HEK293 (cell line): Measurements from ENCODE around the gene CCNY.
A peak's percentile ranks its signal among the peaks of the same experiment; 100 is the strongest.

Experiments
- CTCF ChIA-PET: fragments of 350-600 bp; formaldehyde crosslinking; extraction: SDS; loops from one replicate; lab custom pipeline; 2021; ENCODE audit warnings: antibody characterized with exemption; lab: Yijun Ruan, JAX
- POLR2A ChIA-PET: fragments of 300-600 bp; formaldehyde crosslinking; extraction: SDS; loops from one replicate; lab custom pipeline; 2020; ENCODE audit warnings: antibody characterized with exemption, inconsistent platforms; lab: Yijun Ruan, JAX
- H3K27ac ChIP-seq: fragments of 200-500 bp; sonication (Bioruptor generic); 2 replicates; pipeline ENCODE4 v1.5.1; 2014; ENCODE audit warnings: low read depth, low read length, control low read depth, inconsistent platforms; ENCODE audit errors: extremely low read depth
- H3K36me3 ChIP-seq, 2 experiments: fragments of 200-500 bp in 1 of 2; sonication (Bioruptor generic) in 1 of 2; 1 replicate in 1 of 2; 2 replicates in 1 of 2; pipeline ENCODE4 v1.5.1; 2014 to 2017; ENCODE audit warnings: inconsistent platforms in 2 of 2, low read length in 2 of 2; ENCODE audit not compliant: control insufficient read depth in 2 of 2, insufficient read depth in 1 of 2
- H3K4me1 ChIP-seq: fragments of 200-500 bp; sonication (Bioruptor generic); 2 replicates; pipeline ENCODE4 v1.5.1; 2014; ENCODE audit warnings: mild to moderate bottlenecking, low read length, inconsistent platforms; ENCODE audit not compliant: control insufficient read depth, insufficient read depth
- H3K4me3 ChIP-seq: 2 replicates; pipeline ENCODE4 v1.5.1; 2011; ENCODE audit warnings: low read depth, mild to moderate bottlenecking, control low read depth, low read length, moderate library complexity
- H3K9me3 ChIP-seq: fragments of 200-500 bp; sonication (Bioruptor generic); 2 replicates; pipeline ENCODE4 v1.5.1; 2014; ENCODE audit warnings: low read depth, low read length, inconsistent platforms; ENCODE audit not compliant: control insufficient read depth, insufficient read depth
- GFI1B ChIP-seq: fragments of 450-650 bp; formaldehyde crosslinking; IDR thresholded peaks from 2 replicates; pipeline ENCODE4 v1.5.1; 2016; ENCODE audit warnings: missing biosample characterization, missing genetic modification characterization
- HOXA7 ChIP-seq: sonication (generic); formaldehyde crosslinking; IDR thresholded peaks from 2 replicates; pipeline ENCODE4 v1.8.1; 2022; ENCODE audit warnings: missing genetic modification reagents, borderline replicate concordance
- KLF10 ChIP-seq: fragments of 450-650 bp; IDR thresholded peaks from 2 replicates; pipeline ENCODE4 v1.5.1; 2018; ENCODE audit warnings: missing biosample characterization, mild to moderate bottlenecking, missing genetic modification characterization
- SCRT1 ChIP-seq: fragments of 450-650 bp; formaldehyde crosslinking; IDR thresholded peaks from 2 replicates; pipeline ENCODE4 v1.5.1; 2016; ENCODE audit warnings: missing biosample characterization, missing genetic modification characterization, borderline replicate concordance
- SCRT2 ChIP-seq: fragments of 450-650 bp; formaldehyde crosslinking; IDR thresholded peaks from 2 replicates; pipeline ENCODE4 v1.5.1; 2016; ENCODE audit warnings: missing biosample characterization, missing genetic modification characterization
- ZBTB11 ChIP-seq: fragments of 450-650 bp; formaldehyde crosslinking; conservative IDR thresholded peaks from 2 replicates; pipeline ENCODE4 v1.5.1; 2016; ENCODE audit warnings: low read depth, missing biosample characterization, missing genetic modification characterization
- ZBTB21 ChIP-seq: fragments of 450-650 bp; formaldehyde crosslinking; IDR thresholded peaks from 2 replicates; pipeline ENCODE4 v1.5.1; 2017; ENCODE audit warnings: missing biosample characterization, missing genetic modification characterization
- ZFHX2 ChIP-seq: fragments of 450-650 bp; formaldehyde crosslinking; conservative IDR thresholded peaks from 2 replicates; pipeline ENCODE4 v1.5.1; 2016; ENCODE audit warnings: missing biosample characterization, missing genetic modification characterization
- ZNF16 ChIP-seq: fragments of 450-650 bp; formaldehyde crosslinking; IDR thresholded peaks from 2 replicates; pipeline ENCODE4 v1.5.1; 2016; ENCODE audit warnings: low read depth, missing biosample characterization, missing genetic modification characterization
- ZNF24 ChIP-seq: fragments of 450-650 bp; formaldehyde crosslinking; IDR thresholded peaks from 2 replicates; pipeline ENCODE4 v1.5.1; 2016; ENCODE audit warnings: missing biosample characterization, missing genetic modification characterization
- ZNF311 ChIP-seq: fragments of 450-650 bp; formaldehyde crosslinking; IDR thresholded peaks from 2 replicates; pipeline ENCODE4 v1.5.1; 2017; ENCODE audit warnings: missing biosample characterization, missing genetic modification characterization, borderline replicate concordance
- ZNF449 ChIP-seq: fragments of 450-650 bp; formaldehyde crosslinking; IDR thresholded peaks from 2 replicates; pipeline ENCODE4 v1.5.1; 2017; ENCODE audit warnings: missing biosample characterization, mild to moderate bottlenecking, missing genetic modification characterization, moderate library complexity
- ZNF473 ChIP-seq: fragments of 450-650 bp; formaldehyde crosslinking; IDR thresholded peaks from 2 replicates; pipeline ENCODE4 v1.5.1; 2017; ENCODE audit warnings: missing biosample characterization, missing genetic modification characterization
- ZNF624 ChIP-seq: fragments of 450-650 bp; formaldehyde crosslinking; IDR thresholded peaks from 2 replicates; pipeline ENCODE4 v1.5.1; 2017; ENCODE audit warnings: missing biosample characterization, missing genetic modification characterization
- ZNF664 ChIP-seq: fragments of 450-650 bp; formaldehyde crosslinking; IDR thresholded peaks from 2 replicates; pipeline ENCODE4 v1.5.1; 2016; ENCODE audit warnings: missing biosample characterization, missing genetic modification characterization
- ZNF704 ChIP-seq: fragments of 450-650 bp; formaldehyde crosslinking; IDR thresholded peaks from 2 replicates; pipeline ENCODE4 v1.5.1; 2016; ENCODE audit warnings: missing biosample characterization, missing genetic modification characterization
- ZNF707 ChIP-seq: fragments of 450-650 bp; formaldehyde crosslinking; IDR thresholded peaks from 2 replicates; pipeline ENCODE4 v1.5.1; 2016; ENCODE audit warnings: missing biosample characterization, missing genetic modification characterization
- ZNF76 ChIP-seq: fragments of 450-650 bp; formaldehyde crosslinking; IDR thresholded peaks from 2 replicates; pipeline ENCODE4; 2016; ENCODE audit warnings: low read depth, missing biosample characterization, missing genetic modification characterization, borderline replicate concordance
- ZNF776 ChIP-seq: fragments of 450-650 bp; formaldehyde crosslinking; IDR thresholded peaks from 2 replicates; pipeline ENCODE4 v1.5.0; 2017; ENCODE audit warnings: missing biosample characterization, missing genetic modification characterization, borderline replicate concordance

The CCNY gene

DNA sequence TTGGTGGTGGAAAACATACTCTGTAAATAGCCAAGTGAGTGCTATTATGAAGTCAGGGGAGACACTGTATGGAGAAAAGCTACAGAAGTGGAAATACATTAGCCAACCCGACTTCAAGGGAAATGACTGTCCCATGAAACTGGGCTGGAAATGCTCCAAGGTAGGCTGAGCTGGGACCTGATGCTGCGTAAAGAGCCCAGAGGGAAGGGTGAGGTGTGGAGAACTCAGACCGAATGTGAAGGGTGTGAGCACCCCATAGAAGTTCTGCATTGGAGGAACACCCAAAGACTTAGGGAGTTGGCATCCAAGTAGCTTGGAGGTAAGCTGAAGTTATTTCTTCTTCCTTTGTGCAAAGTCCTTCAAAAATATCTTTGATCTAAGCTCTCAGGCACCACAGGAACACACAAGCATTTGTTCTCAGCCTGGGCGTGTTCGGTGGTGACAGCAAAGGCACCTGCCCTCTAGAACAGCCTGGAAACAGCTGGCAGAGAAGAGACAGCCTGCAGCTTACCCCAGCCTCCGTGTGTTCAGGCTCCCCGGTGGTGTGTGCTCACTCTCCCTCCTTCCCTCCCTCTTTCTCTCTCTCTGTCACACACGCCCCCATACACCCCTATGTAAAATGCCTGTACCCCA is 249.7 kb downstream of the CCNY start (continued):
- TF ChIP-seq ZBTB11 (tag by site-specific recombination), result no peak
- no peak for TF ChIP-seq ZNF707 (tag by site-specific recombination)
- no peak for TF ChIP-seq HOXA7 (CRISPR knock-in tag)
- TF ChIP-seq ZNF664 (tag by site-specific recombination), result no peak

- H3K27ac ChIP-seq, result no peak overlapping the region
- TF ChIP-seq SCRT1 (tag by site-specific recombination) (0 out of 2 replicates have a peak, but pooled peaks have one; percentile 23), ZNF473 (tag by site-specific recombination) (no peak), SCRT2 (tag by site-specific recombination) (peak; percentile 76)
- POLR2A ChIA-PET, result no interaction called here
- H3K4me1 ChIP-seq, result no peaks in the 10 kb centered on the region
- CTCF ChIA-PET, result interaction anchor here (0.7 kb wide), 1 partner anchor 26 kb away, joined by 3 read pairs; no protein-coding TSS in a partner anchor
- H3K36me3 ChIP-seq, result no peaks in the 10 kb centered on the region
- H3K9me3 ChIP-seq, result no peaks in the 10 kb centered on the region
- H3K4me3 ChIP-seq, result no peak overlapping the region
Observed at GRCh38 chr10:35588836-35589235, 252.5 kb downstream of the CCNY start.

- Histone ChIP-seq H3K36me3 (no peaks in the 10 kb centered on the region), H3K9me3 (no peaks in the 10 kb centered on the region), H3K27ac (no peak overlapping the region), H3K4me3 (no peak overlapping the region), H3K4me1 (no peaks in the 10 kb centered on the region)
- ChIA-PET CTCF (interaction anchor here (0.6 to 2.3 kb wide), 5 partner anchors 10 to 1091 kb away, joined by 3 to 9 read pairs (median 4); no protein-coding TSS in a partner anchor), POLR2A (no interaction called here)
- no peak for TF ChIP-seq ZNF16 (tag by site-specific recombination)
- no peak for TF ChIP-seq ZNF776 (tag by site-specific recombination)
- no peak for TF ChIP-seq GFI1B
- TF ChIP-seq ZNF24 (tag by site-specific recombination), result no peak
Observed at GRCh38 chr10:35592441-35592840, 256.1 kb downstream of the CCNY start.

DNA sequence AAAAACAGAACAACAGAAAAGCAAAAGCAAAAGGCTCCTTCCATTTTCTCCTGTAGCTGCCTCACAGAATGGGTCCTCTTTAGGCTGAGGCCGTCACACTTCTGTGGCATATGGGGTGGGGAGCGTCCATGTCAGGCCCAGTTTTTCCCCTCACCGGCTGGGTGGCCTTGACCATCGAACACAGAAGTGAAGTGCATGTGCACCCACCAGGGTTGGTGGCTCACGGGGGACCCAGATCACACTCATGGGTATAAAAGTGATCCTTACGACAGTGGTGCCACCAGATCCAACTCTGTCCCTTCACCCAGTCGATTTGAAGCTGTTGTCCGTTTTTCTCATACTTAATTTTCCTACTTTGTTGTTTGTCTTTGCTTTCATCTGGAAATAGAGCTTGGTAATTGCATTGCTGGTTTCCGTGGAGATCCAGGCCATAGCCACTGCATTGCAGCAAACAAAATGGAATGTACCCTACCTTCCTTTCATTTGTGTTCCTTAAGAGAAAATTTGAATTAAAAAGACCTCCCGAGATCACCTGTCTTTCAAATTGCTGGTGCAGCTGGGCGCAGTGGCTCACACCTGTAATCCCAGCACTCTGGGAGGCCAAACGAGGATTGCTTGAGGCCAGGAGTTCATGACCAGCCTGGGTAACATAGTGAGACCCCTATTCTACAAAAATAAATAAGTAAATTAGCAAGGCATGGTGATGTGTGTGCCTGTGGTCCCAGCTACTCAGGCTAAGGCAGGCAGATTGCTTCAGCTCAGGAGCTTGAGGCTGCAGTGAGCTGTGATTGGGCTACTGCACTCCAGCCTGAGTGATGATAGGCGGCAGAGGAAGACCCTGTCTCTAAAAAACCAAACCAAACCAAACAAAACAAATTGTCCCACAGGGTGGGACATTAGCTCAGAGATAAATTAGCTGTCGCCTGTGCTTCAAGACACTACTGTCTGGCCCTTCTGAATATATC is 258.1 kb downstream of the CCNY start:
- CTCF ChIA-PET, result no interaction called here
- Histone ChIP-seq H3K4me1 (no peaks in the 10 kb centered on the region), H3K4me3 (no peak overlapping the region), H3K27ac (no peak overlapping the region), H3K9me3 (no peaks in the 10 kb centered on the region), H3K36me3 (no peaks in the 10 kb centered on the region)
- TF ChIP-seq ZBTB21 (no peak), ZFHX2 (no peak), ZNF24 (tag by site-specific recombination) (no peak), ZNF704 (tag by site-specific recombination) (no peak), ZNF624 (tag by site-specific recombination) (no peak), ZNF449 (tag by site-specific recombination) (no peak), KLF10 (no peak), ZNF311 (tag by site-specific recombination) (no peak), ZNF76 (no peak)
- POLR2A ChIA-PET, result no interaction called here
